Right hindlimb (tissue), 1 donor: ENCODE measurements around the gene DUSP10.

ENCODE experiments used
- DNase-seq: peaks from one replicate; pipeline ENCODE4 v3.0.0-alpha.2; 2018

The DUSP10 gene

GRCh38 chr1:221728037-221728505 lies 13.8 kb downstream of the DUSP10 start:
- DNase-seq, result no peak

- no peak for DNase-seq
Observed at GRCh38 chr1:221727146-221728036, 14.5 kb downstream of the DUSP10 start.

- DNase-seq, result no peak
Observed at GRCh38 chr1:221725735-221726672, 15.9 kb downstream of the DUSP10 start.

- no peak for DNase-seq
Observed at GRCh38 chr1:221724931-221725605, 16.8 kb downstream of the DUSP10 start.

- no peak for DNase-seq
Observed at GRCh38 chr1:221723848-221724236, 18.0 kb downstream of the DUSP10 start.

GRCh38 chr1:221723018-221723847 lies 18.7 kb downstream of the DUSP10 start:
- no peak for DNase-seq

- no peak for DNase-seq
Observed at GRCh38 chr1:221722254-221723017, 19.5 kb downstream of the DUSP10 start.

GRCh38 chr1:221720545-221720944 lies 21.3 kb downstream of the DUSP10 start:
- no peak for DNase-seq

- no peak for DNase-seq
Observed at GRCh38 chr1:221719987-221720386, 21.9 kb downstream of the DUSP10 start.

- DNase-seq, result no peak
Observed at GRCh38 chr1:221719278-221719597, 22.7 kb downstream of the DUSP10 start.

- no peak for DNase-seq
Observed at GRCh38 chr1:221718381-221719277, 23.3 kb downstream of the DUSP10 start.

GRCh38 chr1:221717485-221717853 lies 24.4 kb downstream of the DUSP10 start:
- no peak for DNase-seq

GRCh38 chr1:221716713-221717484 lies 25.0 kb downstream of the DUSP10 start:
- DNase-seq, result no peak

GRCh38 chr1:221715321-221716169 lies 26.3 kb downstream of the DUSP10 start:
- no peak for DNase-seq

GRCh38 chr1:221714227-221715152 lies 27.4 kb downstream of the DUSP10 start:
- no peak for DNase-seq

- DNase-seq, result peak; percentile 40
Observed at GRCh38 chr1:221712776-221713431, 29.0 kb downstream of the DUSP10 start.

GRCh38 chr1:221712198-221712684 lies 29.6 kb downstream of the DUSP10 start:
- DNase-seq, result no peak
